Peyer's patch (tissue), 4 donors: ENCODE results near the gene NAGPA. TPM values are rescaled to one million over a fixed set of nuclear protein-coding genes. Genes with fewer than 3 reads are reported as not detected.
"Not testable (repeated sequence)": the region's sequence is repeated elsewhere in the genome, so short reads cannot be mapped to it uniquely, and the experiment has no call there.

ENCODE experiments used
- DNase-seq, 3 donors: peaks; one replicate each; pipeline ENCODE4 v3.0.0-alpha.2; 2017 to 2019
- H3K27ac ChIP-seq, 4 donors: fragments of 200-600 bp; sonication (generic); one replicate each; pipeline ENCODE4 v1.5.1; 2016 to 2019
- H3K27me3 ChIP-seq, 2 donors: fragments of 200-600 bp; sonication (generic); one replicate each; pipeline ENCODE4 v1.5.1; 2019
- H3K36me3 ChIP-seq, 3 donors: fragments of 200-600 bp; sonication (generic); one replicate each; pipeline ENCODE4 v1.5.1; 2016 to 2019
- H3K4me1 ChIP-seq, 4 donors: fragments of 200-600 bp; sonication (generic); one replicate each; pipeline ENCODE4 v1.5.1; 2016 to 2019
- H3K4me3 ChIP-seq, 4 donors: fragments of 200-600 bp; sonication (generic); 1 replicate in 3 of 4; 2 replicates in 1 of 4; pipeline ENCODE4 v1.5.1; 2016 to 2019; ENCODE audit warnings: mild to moderate bottlenecking in 1 of 4
- H3K9me3 ChIP-seq, 4 donors: fragments of 200-600 bp; sonication (generic); one replicate each; pipeline ENCODE4 v1.5.1; 2016 to 2019; ENCODE audit warnings: mild to moderate bottlenecking in 1 of 4
- POLR2A ChIP-seq, 2 donors: fragments of 450-650 bp; IDR thresholded peaks; one replicate each; pipeline ENCODE4 v1.5.1; 2017; ENCODE audit warnings: antibody characterized with exemption in 2 of 2, mild to moderate bottlenecking in 2 of 2, moderate library complexity in 2 of 2
- total RNA-seq, 4 donors: library from RNA; depleted of rRNA; stranded (reverse); fragments of >200 nt; gene quantifications; one replicate each; pipeline ENCODE4 v1.1.0, GENCODE V29; 2016
- TF ChIP-seq, protein P1 (sequence below), 6 experiments: fragments of 450-650 bp in 4 of 6; fragments of 200-600 bp in 2 of 6; sonication (generic) in 1 of 6; IDR thresholded peaks; one replicate each; pipeline ENCODE4 v1.5.1; 2017 to 2019; ENCODE audit warnings: antibody characterized with exemption in 6 of 6, mild to moderate bottlenecking in 3 of 6, moderate library complexity in 1 of 6

NAGPA gene, protein sequence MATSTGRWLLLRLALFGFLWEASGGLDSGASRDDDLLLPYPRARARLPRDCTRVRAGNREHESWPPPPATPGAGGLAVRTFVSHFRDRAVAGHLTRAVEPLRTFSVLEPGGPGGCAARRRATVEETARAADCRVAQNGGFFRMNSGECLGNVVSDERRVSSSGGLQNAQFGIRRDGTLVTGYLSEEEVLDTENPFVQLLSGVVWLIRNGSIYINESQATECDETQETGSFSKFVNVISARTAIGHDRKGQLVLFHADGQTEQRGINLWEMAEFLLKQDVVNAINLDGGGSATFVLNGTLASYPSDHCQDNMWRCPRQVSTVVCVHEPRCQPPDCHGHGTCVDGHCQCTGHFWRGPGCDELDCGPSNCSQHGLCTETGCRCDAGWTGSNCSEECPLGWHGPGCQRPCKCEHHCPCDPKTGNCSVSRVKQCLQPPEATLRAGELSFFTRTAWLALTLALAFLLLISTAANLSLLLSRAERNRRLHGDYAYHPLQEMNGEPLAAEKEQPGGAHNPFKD
- 100 to 1,000 TPM in 1 of 4 donors, 10 to 100 TPM in 3; 50.4 to 104 (median 61.0) TPM for total RNA-seq

DNA sequence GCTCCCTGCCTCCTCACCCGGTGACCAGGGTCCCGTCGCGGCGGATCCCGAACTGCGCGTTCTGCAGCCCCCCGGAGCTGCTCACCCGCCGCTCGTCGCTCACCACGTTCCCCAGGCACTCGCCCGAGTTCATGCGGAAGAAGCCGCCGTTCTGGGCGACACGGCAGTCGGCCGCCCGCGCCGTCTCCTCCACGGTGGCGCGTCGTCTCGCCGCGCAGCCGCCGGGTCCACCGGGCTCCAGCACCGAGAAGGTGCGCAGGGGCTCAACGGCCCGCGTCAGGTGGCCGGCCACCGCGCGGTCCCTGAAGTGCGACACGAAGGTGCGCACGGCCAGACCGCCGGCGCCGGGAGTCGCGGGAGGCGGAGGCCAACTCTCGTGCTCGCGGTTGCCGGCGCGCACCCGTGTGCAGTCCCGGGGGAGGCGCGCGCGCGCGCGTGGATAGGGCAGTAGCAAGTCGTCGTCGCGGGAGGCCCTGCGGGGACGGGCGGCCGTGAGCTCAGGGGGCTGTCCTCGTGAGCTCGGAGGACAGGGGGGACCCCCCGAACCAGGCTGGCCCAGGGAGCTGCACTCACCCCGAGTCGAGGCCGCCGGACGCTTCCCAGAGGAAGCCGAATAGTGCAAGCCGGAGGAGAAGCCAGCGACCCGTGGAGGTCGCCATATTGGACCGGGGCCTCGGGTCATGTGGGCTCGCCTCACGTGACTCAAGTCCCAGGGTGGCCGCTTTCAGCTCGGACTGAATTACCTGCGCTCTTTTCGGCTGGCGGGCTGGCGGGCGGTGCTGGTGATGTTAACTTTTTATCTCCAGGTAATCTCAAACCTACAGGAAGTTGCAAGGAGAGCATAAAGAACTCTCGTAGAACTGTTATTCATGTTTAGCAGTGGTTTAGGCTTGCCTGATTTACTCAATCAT is at the start of gene NAGPA:
Gene NAGPA (minus strand): TSS at position 680 of the 911 bp plus-strand sequence. CDS start 21 bp downstream, at position 659.
- TF ChIP-seq, protein P1, sequence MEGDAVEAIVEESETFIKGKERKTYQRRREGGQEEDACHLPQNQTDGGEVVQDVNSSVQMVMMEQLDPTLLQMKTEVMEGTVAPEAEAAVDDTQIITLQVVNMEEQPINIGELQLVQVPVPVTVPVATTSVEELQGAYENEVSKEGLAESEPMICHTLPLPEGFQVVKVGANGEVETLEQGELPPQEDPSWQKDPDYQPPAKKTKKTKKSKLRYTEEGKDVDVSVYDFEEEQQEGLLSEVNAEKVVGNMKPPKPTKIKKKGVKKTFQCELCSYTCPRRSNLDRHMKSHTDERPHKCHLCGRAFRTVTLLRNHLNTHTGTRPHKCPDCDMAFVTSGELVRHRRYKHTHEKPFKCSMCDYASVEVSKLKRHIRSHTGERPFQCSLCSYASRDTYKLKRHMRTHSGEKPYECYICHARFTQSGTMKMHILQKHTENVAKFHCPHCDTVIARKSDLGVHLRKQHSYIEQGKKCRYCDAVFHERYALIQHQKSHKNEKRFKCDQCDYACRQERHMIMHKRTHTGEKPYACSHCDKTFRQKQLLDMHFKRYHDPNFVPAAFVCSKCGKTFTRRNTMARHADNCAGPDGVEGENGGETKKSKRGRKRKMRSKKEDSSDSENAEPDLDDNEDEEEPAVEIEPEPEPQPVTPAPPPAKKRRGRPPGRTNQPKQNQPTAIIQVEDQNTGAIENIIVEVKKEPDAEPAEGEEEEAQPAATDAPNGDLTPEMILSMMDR (IDR thresholded peaks at IDR 0.05): no peak
- TF ChIP-seq POLR2A (IDR thresholded peaks at IDR 0.05): peak; percentile 9 to 44
- peaks cover 0 to 18% (median 4%) of the 10 kb centered on the region in 4 donors for H3K4me1 ChIP-seq
- peak; percentile 91 to 97 (median 95) for DNase-seq
- no peaks in the 10 kb centered on the region for H3K9me3 ChIP-seq
- H3K36me3 ChIP-seq: peaks cover 0 to 13% (median 0%) of the 10 kb centered on the region in 3 donors
- no peaks in the 10 kb centered on the region for H3K27me3 ChIP-seq
- H3K27ac ChIP-seq: peak within 1 kb of the TSS; percentile 51 to 84 (median 68)
- H3K4me3 ChIP-seq: peak within 1 kb of the TSS; percentile 54 to 93 (median 86)

DNA sequence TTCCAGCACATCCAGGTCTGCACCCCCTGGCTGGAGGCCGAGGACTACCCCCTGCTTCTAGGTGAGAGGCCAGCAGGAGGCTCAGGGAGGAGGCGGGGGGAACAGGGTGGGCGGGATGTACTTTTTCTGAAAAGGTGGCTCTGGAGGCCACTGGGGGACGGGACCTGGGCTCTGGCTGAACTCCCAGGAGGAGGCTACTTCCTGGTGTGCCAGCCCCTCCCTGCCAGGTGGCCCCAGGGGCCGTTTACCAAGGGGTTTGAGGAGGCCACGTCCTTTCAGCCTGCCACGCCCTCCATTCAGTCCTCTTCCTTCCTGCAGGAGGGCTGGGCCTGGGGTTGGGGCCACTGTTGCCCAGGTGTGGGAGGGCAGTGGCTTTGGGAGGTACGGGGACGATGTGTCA is 47.3 kb upstream of the NAGPA start:
- not testable (repeated sequence) for H3K27me3 ChIP-seq, H3K9me3 ChIP-seq, H3K4me1 ChIP-seq, H3K4me3 ChIP-seq, DNase-seq
- H3K36me3 ChIP-seq: peaks cover 0 to 51% (median 0%) of the 10 kb centered on the region in 3 donors
- peak overlapping the region in 1 of 4 donors; percentile 39 for H3K27ac ChIP-seq

DNA sequence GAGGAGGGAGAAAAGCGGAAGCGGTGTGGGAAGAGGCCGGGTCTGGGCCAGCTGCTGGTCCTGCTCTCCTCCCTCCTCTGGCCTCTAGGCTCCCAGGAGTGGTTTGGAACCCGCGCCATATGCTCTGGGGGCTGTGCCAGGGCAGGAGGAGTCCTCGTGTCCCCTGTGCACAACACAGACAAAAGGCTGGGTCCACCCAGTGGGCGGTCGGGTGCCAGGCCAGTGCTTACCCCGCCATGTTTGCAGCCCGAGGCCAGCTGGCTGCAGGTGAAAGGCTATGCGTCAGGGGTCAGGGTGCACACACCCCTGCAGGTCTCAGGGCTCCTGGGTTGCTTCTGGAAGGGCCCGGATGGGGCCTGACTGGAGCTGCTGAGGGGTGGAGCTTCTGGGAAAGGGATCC is 46.7 kb upstream of the NAGPA start:
- peaks cover 0 to 57% (median 0%) of the 10 kb centered on the region in 3 donors for H3K36me3 ChIP-seq
- peak overlapping the region in 1 of 4 donors; percentile 39 for H3K27ac ChIP-seq
- H3K27me3 ChIP-seq, H3K4me3 ChIP-seq, H3K4me1 ChIP-seq, H3K9me3 ChIP-seq, DNase-seq: not testable (repeated sequence)

DNA sequence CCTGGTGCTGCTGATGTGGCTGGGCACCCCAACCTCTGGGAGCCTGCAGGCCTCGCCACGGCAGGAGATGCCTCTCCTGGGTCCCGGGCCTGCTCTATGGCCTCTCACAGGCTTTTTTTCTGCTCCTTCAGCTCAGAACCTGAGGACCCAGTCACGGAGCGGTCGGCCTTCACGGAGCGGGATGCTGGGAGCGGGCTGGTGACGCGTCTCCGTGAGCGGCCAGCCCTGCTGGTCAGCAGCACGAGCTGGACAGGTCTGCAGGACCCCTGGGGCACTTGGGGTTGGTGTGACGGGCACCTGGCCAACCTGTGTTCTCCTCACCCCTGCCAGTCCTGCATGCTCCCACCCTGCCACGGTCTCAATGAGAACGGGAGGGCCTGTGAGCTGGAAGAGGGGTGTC is 44.9 kb upstream of the NAGPA start:
- Histone ChIP-seq H3K4me3 (no peak overlapping the region), H3K27ac (no peak overlapping the region), H3K9me3 (no peaks in the 10 kb centered on the region), H3K27me3 (no peaks in the 10 kb centered on the region), H3K36me3 (peaks cover 0 to 65% (median 0%) of the 10 kb centered on the region in 3 donors), H3K4me1 (no peaks in the 10 kb centered on the region)
- DNase-seq: no peak
- TF ChIP-seq POLR2A (IDR thresholded peaks at IDR 0.05): no peak
- TF ChIP-seq, protein P1 (IDR thresholded peaks at IDR 0.05): no peak

DNA sequence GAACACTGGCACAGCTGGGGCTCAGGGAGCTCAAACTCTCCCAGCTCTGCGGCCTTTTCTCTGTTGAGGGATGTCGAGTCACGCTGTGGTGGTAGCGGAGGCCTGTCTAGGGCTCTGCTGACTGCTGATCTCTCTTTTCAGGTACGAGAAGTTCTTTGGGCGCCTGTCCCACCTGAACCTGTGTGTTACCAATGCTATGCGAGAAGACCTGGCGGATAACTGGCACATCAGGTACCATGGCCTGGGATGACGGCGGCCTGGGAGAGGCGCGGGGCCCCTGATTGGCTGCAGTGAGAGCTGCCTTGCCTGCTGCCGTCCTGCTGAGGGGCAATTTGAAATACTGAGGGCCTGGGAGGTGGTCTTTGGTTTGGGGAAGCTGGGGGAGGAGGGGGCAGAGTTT is 43.6 kb upstream of the NAGPA start:
- no peak for TF ChIP-seq POLR2A (IDR thresholded peaks at IDR 0.05)
- TF ChIP-seq, protein P1 (IDR thresholded peaks at IDR 0.05): no peak
- peaks cover 0 to 54% (median 0%) of the 10 kb centered on the region in 3 donors for H3K36me3 ChIP-seq
- no peak for DNase-seq
- no peak overlapping the region for H3K4me3 ChIP-seq
- no peaks in the 10 kb centered on the region for H3K27me3 ChIP-seq
- H3K4me1 ChIP-seq: peaks cover 2 to 6% (median 4%) of the 10 kb centered on the region in 4 donors
- H3K9me3 ChIP-seq: no peaks in the 10 kb centered on the region
- H3K27ac ChIP-seq: no peak overlapping the region

DNA sequence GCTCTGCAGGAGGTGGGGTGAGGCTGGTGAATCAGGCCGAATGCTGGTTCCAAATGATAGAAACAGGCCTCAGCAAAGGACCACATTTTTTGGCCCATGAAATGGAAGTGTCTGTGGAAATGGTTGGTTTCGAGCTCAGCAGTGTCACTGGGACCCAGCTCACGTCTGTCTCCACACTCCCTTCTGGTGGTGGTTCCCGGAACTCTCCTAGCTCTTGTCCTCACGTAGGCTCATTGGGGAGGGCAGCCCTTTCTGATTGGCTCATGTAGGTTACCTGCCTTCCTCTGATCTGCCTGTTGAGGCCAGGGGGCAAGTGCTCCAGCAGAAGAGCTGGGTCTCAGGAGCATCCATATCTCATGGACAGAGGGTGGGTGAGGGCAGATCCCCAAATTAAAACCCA is 41.9 kb upstream of the NAGPA start:
- Histone ChIP-seq H3K4me1 (peaks cover 3 to 7% (median 6%) of the 10 kb centered on the region in 4 donors), H3K4me3 (no peak overlapping the region), H3K9me3 (no peaks in the 10 kb centered on the region), H3K27me3 (no peaks in the 10 kb centered on the region), H3K36me3 (peaks cover 0 to 49% (median 0%) of the 10 kb centered on the region in 3 donors), H3K27ac (no peak overlapping the region)
- TF ChIP-seq, protein P1 (IDR thresholded peaks at IDR 0.05): no peak
- no peak for TF ChIP-seq POLR2A (IDR thresholded peaks at IDR 0.05)
- DNase-seq: no peak

DNA sequence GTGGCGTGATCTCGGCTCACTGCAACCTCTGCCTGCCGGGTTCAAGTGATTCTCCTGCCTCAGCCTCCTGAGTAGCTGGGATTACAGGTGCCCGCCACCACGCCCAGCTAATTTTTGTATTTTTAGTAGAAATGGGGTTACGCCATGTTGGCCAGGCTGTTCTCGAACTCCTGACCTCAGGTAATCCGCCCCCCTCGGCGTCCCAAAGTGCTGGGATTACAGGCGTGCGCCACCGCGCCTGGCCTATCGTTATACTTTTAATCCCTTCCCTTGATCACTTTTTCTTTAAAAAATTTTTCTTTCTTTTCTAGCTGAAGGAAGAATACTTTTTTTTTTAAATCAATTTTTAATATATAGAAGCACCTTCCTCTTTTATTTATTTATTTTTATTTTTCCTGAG is 40.0 kb upstream of the NAGPA start:
- not testable (repeated sequence) for H3K4me3 ChIP-seq, DNase-seq, H3K27ac ChIP-seq, H3K4me1 ChIP-seq, H3K27me3 ChIP-seq, H3K9me3 ChIP-seq
- peaks cover 0 to 36% (median 0%) of the 10 kb centered on the region in 3 donors for H3K36me3 ChIP-seq
